Fibroblast of villous mesenchyme (primary cell): ENCODE results near the gene UNCX. TPM values are rescaled to one million over a fixed set of nuclear protein-coding genes. Genes with fewer than 3 reads are reported as not detected.
"Not testable (repeated sequence)": the region's sequence is repeated elsewhere in the genome, so short reads cannot be mapped to it uniquely, and the experiment has no call there.

Experiments used
- DNase-seq: peaks from one replicate; pipeline ENCODE4 v3.0.0-alpha.2; 2010; ENCODE audit warnings: low read depth
- H3K4me3 ChIP-seq: 2 replicates; pipeline ENCODE4 v1.5.1; 2011; ENCODE audit warnings: low read depth, mild to moderate bottlenecking, low read length
- total RNA-seq: library from RNA; depleted of rRNA; stranded (reverse); fragments of >200 nt; gene quantifications from 2 replicates; pipeline ENCODE4 v1.2.3, GENCODE V29; 2012
- TF ChIP-seq, protein P1 (sequence below): IDR thresholded peaks from 2 replicates; pipeline ENCODE4 v1.5.1; 2012; ENCODE audit warnings: low read depth, mild to moderate bottlenecking, low read length; ENCODE audit not compliant: insufficient read depth

Gene UNCX
- total RNA-seq, 1 donor, result not detected

DNA sequence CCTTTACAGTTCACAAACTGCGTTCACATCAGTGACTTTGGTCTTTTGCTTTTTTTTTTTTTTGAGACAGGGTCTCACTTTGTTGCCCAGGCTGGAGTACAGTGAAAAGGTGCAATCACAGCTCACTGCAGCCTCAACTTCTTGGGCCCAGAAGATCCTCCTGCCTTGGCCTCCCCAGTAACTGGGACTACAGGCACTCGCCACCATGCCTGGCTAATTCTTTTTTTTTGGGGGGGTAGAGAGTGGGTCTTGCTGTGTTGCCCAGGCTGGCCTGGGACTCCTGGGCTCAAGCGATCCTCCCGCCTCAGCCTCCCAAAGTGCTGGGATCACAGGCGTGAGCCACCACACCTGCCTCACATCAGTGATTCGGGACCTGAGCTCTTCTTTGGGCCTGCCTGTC lies 35.7 kb upstream of the UNCX start:
- DNase-seq, result no peak
- TF ChIP-seq, protein P1, sequence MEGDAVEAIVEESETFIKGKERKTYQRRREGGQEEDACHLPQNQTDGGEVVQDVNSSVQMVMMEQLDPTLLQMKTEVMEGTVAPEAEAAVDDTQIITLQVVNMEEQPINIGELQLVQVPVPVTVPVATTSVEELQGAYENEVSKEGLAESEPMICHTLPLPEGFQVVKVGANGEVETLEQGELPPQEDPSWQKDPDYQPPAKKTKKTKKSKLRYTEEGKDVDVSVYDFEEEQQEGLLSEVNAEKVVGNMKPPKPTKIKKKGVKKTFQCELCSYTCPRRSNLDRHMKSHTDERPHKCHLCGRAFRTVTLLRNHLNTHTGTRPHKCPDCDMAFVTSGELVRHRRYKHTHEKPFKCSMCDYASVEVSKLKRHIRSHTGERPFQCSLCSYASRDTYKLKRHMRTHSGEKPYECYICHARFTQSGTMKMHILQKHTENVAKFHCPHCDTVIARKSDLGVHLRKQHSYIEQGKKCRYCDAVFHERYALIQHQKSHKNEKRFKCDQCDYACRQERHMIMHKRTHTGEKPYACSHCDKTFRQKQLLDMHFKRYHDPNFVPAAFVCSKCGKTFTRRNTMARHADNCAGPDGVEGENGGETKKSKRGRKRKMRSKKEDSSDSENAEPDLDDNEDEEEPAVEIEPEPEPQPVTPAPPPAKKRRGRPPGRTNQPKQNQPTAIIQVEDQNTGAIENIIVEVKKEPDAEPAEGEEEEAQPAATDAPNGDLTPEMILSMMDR, result no peak

DNA sequence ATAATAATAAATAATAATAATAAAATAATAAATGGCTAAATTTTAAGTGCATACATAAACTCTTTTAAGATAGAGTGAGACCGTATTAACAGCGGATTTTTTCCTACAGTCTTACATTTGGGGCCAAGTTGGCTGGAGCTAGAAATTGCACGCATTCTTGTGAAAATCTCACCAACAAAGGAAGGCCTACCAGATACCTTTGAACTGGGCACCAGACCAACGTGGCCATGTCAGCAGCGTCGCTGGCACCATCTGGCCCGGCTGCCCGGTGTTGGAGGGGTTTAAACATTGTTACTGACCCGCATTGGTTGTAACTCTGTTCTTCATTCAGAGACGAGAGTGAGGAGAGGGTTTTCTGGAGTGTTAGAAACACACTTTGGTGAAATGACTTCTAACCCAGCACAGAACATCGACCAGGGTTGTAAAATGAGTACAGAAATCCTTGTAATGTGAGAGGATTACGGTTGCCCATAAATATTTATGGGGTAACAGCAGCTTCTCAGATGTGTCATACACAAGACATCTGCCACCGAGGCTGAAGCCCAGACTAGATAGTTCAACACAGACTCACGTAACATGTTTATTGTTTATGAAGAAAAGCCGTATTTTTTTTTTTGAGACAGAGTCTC lies 34.6 kb upstream of the UNCX start:
- peak overlapping the region; percentile 6 for H3K4me3 ChIP-seq
- TF ChIP-seq, protein P1, result no peak
- peak; percentile 97 for DNase-seq

More for the DNA sequence above, 35.7 kb upstream of the UNCX start:
- H3K4me3 ChIP-seq, result no peak overlapping the region

DNA sequence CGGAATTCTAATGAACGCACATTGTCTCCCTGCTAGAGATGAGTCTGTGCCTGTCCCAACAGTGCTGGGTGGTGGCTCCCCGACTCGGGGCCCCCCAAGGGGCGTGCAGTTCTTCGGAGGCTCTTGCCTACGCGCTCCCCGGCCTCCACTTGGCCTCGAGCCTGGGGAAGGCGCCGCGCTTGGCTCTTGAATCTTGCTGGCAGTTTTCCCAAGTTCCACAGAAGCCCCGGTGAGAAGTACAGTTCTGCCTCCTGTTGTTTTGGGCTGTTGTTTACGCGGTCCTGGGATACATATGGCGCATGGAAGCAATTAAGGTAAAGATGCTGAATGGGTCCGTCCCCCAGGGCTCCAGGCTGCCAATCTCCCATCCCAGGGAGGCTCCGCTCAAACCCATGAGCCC lies 32.6 kb upstream of the UNCX start:
- no peak overlapping the region for H3K4me3 ChIP-seq
- peak; percentile 31 for DNase-seq
- TF ChIP-seq, protein P1, result no peak

DNA sequence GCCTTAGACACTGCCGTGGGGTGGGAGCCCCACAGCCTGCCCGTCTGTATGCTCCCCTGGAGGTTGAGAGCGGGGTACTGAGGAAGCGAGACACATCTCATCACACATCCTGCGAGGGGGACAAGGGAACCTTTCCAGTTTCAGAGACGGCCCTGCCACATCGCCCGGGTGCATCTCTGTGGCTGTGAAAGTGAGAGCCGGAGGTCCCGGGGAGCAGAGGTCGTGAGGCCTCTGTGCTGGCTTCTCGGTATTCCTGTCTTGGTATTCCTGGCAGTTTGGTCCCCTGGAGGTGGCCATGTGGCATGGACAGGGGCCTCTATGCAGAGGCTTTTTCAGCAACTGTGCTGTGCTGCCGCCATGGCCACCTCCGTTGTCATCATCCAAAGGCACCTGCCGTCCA lies 30.8 kb upstream of the UNCX start:
- no peak for DNase-seq
- no peak overlapping the region for H3K4me3 ChIP-seq
- TF ChIP-seq, protein P1, result no peak

DNA sequence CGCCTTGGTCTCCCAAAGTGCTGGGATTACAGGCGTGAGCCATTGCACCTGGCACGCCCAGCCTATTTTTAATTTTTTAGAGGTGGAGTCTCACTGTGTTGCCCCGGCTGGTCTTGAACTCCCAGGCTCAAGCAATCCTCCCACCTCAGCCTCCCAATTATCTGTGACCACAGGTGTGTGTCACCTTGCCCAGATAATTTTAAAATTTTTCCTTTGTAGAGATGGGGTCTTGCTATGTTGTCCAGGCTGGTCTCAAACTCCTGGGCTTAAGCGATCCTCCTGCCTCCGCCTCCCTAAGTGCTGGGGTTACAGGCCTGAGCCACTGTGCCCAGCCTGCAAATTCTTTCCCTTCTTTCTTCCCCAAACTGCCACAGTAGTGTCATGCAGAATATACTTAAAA lies 29.8 kb upstream of the UNCX start:
- DNase-seq, H3K4me3 ChIP-seq: not testable (repeated sequence)

DNA sequence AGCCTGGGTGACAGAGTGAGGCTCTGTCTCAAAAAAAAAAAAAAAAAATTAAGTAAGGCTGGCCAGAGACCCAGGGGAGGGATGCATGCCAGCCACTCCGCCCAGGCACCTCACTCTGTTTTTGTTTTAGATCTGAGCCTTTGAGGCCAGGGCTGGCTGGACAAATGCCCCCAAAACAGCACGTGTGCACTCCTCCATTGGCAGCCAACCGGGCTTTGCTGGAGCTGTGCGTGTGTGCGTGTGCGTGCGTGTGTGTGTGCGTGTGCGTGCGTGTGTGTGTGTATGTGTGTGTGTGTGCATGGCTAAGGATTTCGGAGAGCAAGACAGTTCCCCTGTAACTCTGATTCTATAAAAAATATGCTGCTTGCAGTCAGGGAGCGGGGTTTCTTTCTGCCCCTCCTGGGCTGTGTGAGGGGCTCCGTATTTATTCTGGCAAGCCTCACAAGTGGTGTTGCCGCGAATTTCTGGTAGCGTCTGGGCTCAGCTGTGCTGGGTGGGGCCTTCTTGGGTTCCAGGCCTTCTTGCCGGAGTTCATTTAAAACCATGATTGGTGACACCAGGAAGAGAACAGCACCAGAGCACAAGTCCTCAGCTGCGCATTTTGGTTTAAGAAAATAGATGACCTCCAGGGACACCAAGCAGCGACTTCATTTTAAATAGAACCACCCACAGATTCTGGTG lies 28.1 kb upstream of the UNCX start:
- no peak for DNase-seq
- TF ChIP-seq, protein P1, result no peak
- H3K4me3 ChIP-seq, result no peak overlapping the region

DNA sequence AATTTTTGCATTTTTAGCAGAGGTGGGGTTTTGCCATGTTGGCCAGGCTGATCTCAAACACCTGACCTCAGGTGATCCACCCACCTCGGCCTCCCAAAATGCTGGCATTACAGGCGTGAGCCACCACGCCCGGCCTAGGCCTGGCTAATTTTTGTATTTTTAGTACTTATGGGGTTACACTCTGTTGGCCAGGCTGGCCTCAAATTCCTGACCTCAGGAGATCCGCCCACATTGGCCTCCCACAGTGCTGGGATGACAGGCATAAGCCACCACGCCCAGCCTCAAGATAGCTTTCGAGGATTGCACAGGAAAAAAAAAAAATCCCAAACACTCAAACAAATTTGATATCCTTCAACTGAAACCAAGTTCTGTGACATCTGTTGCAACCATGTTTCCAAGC lies 26.9 kb upstream of the UNCX start:
- DNase-seq, result not testable (repeated sequence)

DNA sequence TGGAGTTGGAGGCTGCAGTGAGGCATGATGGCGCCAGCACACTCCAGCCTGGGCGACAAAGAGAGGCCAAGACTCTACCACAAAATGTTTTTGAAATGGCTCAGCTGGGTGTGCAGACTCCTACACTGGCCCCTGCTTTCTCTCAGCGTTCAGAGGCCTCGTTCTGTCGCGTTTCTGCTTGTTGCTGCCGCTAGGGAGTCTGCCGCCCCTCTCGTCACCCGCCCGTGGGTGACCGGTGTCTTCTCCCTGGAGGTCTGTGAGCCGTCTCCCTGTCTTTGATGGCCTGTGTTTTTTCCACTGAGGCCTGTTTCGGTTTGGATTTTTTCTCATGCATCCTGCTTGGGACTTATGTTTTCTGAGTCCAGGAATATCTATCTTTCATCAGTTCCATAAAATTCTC lies 23.6 kb upstream of the UNCX start:
- TF ChIP-seq, protein P1, result no peak
- no peak overlapping the region for H3K4me3 ChIP-seq
- DNase-seq, result no peak

More for the DNA sequence above, 26.9 kb upstream of the UNCX start:
- H3K4me3 ChIP-seq, result not testable (repeated sequence)
